ENCODE data around the gene KRTAP10-6.
"Not testable (repeated sequence)": the region's sequence is repeated elsewhere in the genome, so short reads cannot be mapped to it uniquely, and the experiment has no call there.

Gene KRTAP10-6

GRCh38 chr21:44557491-44558328 is 34.6 kb downstream of the KRTAP10-6 start:
- no peak for DNase-seq (ENCODE audit: low read depth)

- DNase-seq (ENCODE audit: low read depth), result no peak
Observed at GRCh38 chr21:44556879-44557278, 35.4 kb downstream of the KRTAP10-6 start.

- no peak for DNase-seq (ENCODE audit: low read depth)
Observed at GRCh38 chr21:44555200-44555875, 37.0 kb downstream of the KRTAP10-6 start.

- DNase-seq (ENCODE audit: low read depth), result no peak
Observed at GRCh38 chr21:44552681-44553080, 39.6 kb downstream of the KRTAP10-6 start.

GRCh38 chr21:44552136-44552535 is 40.2 kb downstream of the KRTAP10-6 start:
- DNase-seq (ENCODE audit: low read depth), result no peak

- DNase-seq (ENCODE audit: low read depth), result no peak
Observed at GRCh38 chr21:44551340-44551961, 40.9 kb downstream of the KRTAP10-6 start, which contains the start of gene KRTAP10-2. TSS of gene KRTAP10-2 (minus strand) at chr21:44551505. CDS start at chr21:44551458, 47 bp downstream.

- no peak for DNase-seq (ENCODE audit: low read depth)
Observed at GRCh38 chr21:44550807-44551206, 41.5 kb downstream of the KRTAP10-6 start.

- DNase-seq (ENCODE audit: low read depth), result not testable (repeated sequence)
Observed at GRCh38 chr21:44550285-44550684, 42.0 kb downstream of the KRTAP10-6 start.

- no peak for DNase-seq (ENCODE audit: low read depth)
Observed at GRCh38 chr21:44549525-44550211, 42.6 kb downstream of the KRTAP10-6 start.

- no peak for DNase-seq (ENCODE audit: low read depth)
Observed at GRCh38 chr21:44548922-44549321, 43.4 kb downstream of the KRTAP10-6 start.

- no peak for DNase-seq (ENCODE audit: low read depth)
Observed at GRCh38 chr21:44548381-44548780, 43.9 kb downstream of the KRTAP10-6 start.

GRCh38 chr21:44547656-44548331 is 44.5 kb downstream of the KRTAP10-6 start:
- no peak for DNase-seq (ENCODE audit: low read depth)

- DNase-seq (ENCODE audit: low read depth), result no peak
Observed at GRCh38 chr21:44544566-44544965, 47.7 kb downstream of the KRTAP10-6 start.

- no peak for DNase-seq (ENCODE audit: low read depth)
Observed at GRCh38 chr21:44542716-44543115, 49.6 kb downstream of the KRTAP10-6 start.

Data from HS-27A (cell line).